HG02840 (cell line): ENCODE measurements around the gene SIRT6.
"Not testable (repeated sequence)": the region's sequence is repeated elsewhere in the genome, so short reads cannot be mapped to it uniquely, and the experiment has no call there.

ENCODE experiments used
- ATAC-seq: cut with Tn5 transposase; IDR thresholded peaks from one replicate; pipeline ENCODE4 v1.9.1; 2021; ENCODE audit warnings: mild to moderate bottlenecking, moderate library complexity, moderate number of reproducible peaks; ENCODE audit not compliant: unreplicated experiment, low FRiP score

Gene SIRT6

GRCh38 chr19:4200940-4201542, 18.7 kb upstream of the SIRT6 start:
- no peak for ATAC-seq

GRCh38 chr19:4199699-4200293, 17.4 kb upstream of the SIRT6 start:
- ATAC-seq: no peak

GRCh38 chr19:4198467-4199126, 16.2 kb upstream of the SIRT6 start:
- ATAC-seq: no peak

- no peak for ATAC-seq
These were observed 15.5 kb upstream of the SIRT6 start for GRCh38 chr19:4197625-4198466.

- ATAC-seq: no peak
These were observed 14.9 kb upstream of the SIRT6 start for GRCh38 chr19:4197228-4197624.

- ATAC-seq: no peak
These were observed 14.3 kb upstream of the SIRT6 start for GRCh38 chr19:4196587-4197148.

- no peak for ATAC-seq
These were observed 13.6 kb upstream of the SIRT6 start for GRCh38 chr19:4196009-4196408.

- ATAC-seq: no peak
These were observed 12.0 kb upstream of the SIRT6 start for GRCh38 chr19:4194353-4194752.

- ATAC-seq: not testable (repeated sequence)
These were observed 10.2 kb upstream of the SIRT6 start for GRCh38 chr19:4192537-4192936.

GRCh38 chr19:4189641-4190040, 7.3 kb upstream of the SIRT6 start:
- ATAC-seq: no peak

- no peak for ATAC-seq
These were observed 5.2 kb upstream of the SIRT6 start for GRCh38 chr19:4187313-4188122.

- ATAC-seq: no peak
These were observed 4.0 kb upstream of the SIRT6 start for GRCh38 chr19:4186087-4186993.

GRCh38 chr19:4185413-4186086, 3.2 kb upstream of the SIRT6 start:
- no peak for ATAC-seq

GRCh38 chr19:4184718-4185352, 2.5 kb upstream of the SIRT6 start:
- no peak for ATAC-seq

- ATAC-seq: no peak
These were observed 1.8 kb upstream of the SIRT6 start for GRCh38 chr19:4183967-4184717.

GRCh38 chr19:4181053-4181508, 1.3 kb downstream of the SIRT6 start:
- ATAC-seq: no peak

GRCh38 chr19:4178990-4179389, 3.4 kb downstream of the SIRT6 start:
- no peak for ATAC-seq
